Epithelial cell of esophagus (primary cell): Measurements from ENCODE around the gene PTPN14.

Experiments
- DNase-seq: peaks from one replicate; pipeline ENCODE4 v3.0.0; 2010; ENCODE audit warnings: low read depth
- H3K4me3 ChIP-seq: 2 replicates; pipeline ENCODE4 v1.5.1; 2011; ENCODE audit warnings: mild to moderate bottlenecking, low read length, control low read depth
- TF ChIP-seq, protein P1 (sequence below): IDR thresholded peaks from 2 replicates; pipeline ENCODE4 v1.5.1; 2011; ENCODE audit warnings: low read depth, mild to moderate bottlenecking, low read length, control low read depth, inconsistent platforms; ENCODE audit not compliant: insufficient read depth; ENCODE audit errors: missing control alignments

Gene PTPN14

GRCh38 chr1:214460304-214460916, 91.0 kb downstream of the PTPN14 start:
- H3K4me3 ChIP-seq: no peak overlapping the region
- TF ChIP-seq, protein P1, sequence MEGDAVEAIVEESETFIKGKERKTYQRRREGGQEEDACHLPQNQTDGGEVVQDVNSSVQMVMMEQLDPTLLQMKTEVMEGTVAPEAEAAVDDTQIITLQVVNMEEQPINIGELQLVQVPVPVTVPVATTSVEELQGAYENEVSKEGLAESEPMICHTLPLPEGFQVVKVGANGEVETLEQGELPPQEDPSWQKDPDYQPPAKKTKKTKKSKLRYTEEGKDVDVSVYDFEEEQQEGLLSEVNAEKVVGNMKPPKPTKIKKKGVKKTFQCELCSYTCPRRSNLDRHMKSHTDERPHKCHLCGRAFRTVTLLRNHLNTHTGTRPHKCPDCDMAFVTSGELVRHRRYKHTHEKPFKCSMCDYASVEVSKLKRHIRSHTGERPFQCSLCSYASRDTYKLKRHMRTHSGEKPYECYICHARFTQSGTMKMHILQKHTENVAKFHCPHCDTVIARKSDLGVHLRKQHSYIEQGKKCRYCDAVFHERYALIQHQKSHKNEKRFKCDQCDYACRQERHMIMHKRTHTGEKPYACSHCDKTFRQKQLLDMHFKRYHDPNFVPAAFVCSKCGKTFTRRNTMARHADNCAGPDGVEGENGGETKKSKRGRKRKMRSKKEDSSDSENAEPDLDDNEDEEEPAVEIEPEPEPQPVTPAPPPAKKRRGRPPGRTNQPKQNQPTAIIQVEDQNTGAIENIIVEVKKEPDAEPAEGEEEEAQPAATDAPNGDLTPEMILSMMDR: no peak
- no peak for DNase-seq

DNA sequence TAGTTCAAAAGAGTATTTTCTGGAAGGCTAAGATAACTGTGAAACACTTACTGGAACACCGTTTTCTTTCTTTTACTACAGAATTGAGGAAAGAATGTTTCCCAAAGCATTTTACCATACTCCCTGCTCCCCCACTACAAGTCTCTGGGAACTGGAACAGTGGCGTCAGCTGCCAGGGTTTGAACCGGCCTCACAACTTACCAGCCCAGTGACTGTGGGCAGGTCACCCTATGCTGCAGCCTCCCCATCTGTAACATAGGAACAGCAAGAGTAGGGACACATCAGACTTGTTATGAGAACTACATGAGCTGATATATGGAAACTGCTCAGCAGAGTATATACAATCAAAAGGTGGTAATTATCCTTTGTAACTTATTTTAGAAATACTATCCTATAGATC, 91.5 kb downstream of the PTPN14 start:
- H3K4me3 ChIP-seq: no peak overlapping the region
- TF ChIP-seq, protein P1: no peak
- DNase-seq: no peak

DNA sequence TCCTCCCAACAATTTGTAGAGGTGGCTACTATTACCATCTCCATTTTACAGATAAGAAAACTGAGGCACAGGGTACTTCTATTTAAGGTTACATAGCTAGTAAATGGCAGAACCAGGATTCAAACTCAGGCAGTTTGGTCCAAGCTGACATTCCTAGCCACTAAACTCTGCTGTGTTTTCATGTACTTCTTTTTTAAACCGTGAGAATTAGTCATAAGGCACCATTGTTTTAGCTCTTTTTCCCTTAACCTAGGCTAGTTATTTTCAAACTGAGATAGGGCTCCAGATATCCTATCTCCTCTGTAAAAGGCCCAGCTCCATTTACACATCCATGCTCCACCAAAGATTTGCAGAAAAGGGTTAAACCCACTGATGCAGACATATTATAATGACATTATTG, 92.9 kb downstream of the PTPN14 start:
- TF ChIP-seq, protein P1: no peak
- DNase-seq: no peak

DNA sequence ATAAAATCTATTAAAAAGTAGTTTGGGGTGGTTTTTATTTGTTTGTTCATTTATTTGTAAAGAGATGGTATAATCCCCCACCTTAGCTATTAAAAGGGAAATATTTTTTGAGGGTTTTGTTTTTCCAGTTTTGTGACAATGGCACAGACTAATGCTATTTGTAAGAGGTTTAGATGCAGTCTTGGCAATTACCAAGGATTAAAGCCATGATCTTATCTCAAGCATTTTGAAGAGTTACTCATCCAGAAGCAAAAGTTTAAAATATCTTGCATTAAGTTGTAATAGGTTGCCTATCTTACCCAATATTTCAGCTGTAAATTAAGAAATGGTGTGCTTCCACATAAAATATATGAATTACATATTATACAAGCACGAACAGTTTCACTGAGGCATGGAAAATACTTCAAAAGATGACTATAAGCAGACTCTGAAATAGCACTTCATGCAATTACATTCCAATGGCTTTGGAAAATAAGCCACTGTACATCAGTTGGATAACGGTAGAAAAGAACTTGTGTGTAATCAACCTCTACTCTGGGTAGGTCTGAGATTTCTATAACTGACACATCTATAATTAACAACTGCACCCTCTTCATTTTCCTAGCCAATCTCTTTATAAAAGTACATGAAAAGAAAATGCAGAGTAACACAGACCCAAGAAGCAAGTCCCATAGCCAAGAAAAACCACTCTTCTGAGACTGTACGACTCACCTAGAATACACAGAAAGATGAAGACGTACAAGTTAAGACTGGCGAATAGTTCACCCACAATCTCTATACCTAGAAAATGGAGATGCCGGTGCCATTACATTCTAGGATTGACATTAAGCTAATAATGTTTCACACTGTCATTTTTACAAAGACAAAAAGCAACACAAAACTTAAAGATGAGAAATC, 95.2 kb downstream of the PTPN14 start:
- peak; percentile 38 for DNase-seq

More for the DNA sequence above, 92.9 kb downstream of the PTPN14 start:
- H3K4me3 ChIP-seq: no peak overlapping the region

DNA sequence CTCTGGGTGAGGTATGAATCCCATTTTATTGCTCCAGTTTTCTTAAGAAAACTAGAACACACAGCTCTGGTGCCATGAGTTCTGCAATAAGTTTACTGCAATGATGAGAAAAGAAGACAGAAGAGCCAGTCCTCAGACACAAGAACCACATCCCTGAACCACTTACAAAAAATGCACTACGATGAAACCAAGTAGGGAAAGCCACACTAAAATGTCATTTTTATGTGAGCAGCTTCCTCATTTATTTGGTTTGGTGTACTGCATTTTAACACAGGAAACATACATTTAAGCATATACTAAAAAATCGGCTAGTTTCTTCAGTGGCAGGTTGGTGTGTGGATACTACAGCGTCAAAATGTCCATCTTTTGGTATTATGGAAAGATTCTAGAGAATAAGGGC, 95.9 kb downstream of the PTPN14 start:
- TF ChIP-seq, protein P1: no peak
- H3K4me3 ChIP-seq: no peak overlapping the region
- no peak for DNase-seq

More for the DNA sequence above, 95.2 kb downstream of the PTPN14 start:
- H3K4me3 ChIP-seq: no peak overlapping the region
- TF ChIP-seq, protein P1: no peak

DNA sequence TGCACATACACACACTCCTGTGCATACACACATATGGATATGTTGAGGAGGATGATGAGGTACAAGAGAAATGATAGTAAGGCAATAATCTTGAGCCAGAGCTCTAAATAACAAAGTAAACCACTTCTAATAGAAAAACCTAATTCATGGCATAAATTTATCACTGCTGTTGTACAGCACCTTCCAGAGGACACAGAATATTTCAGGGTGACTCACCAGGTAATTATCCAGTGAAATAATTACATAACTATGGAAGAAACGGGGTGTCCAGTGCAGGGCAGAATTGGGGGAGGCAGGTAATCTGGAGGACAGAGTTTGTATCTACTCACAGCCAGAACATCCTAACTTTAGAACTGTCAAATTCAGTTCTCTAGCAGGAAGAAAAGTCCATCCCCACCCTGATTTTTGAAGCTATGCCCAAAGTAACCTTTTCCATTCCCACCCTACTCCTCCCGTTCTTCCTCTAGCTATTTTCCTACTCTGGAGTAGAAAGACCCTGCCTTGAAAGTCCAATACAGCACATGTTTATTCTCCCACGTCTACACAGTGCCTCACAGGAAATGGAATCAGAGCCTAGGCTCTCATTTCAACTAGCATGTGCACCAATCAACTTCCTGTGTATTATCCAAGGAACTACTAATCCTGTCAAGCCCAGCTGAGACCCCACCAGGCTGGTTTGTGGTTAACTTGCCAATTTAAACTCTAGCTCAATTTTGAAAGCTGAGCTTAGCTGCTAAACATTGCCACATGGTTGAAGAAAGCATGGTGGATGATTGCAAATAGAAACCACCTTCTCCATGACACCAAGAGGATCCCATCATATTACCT, 96.6 kb downstream of the PTPN14 start:
- no peak overlapping the region for H3K4me3 ChIP-seq
- TF ChIP-seq, protein P1: no peak

More for the DNA sequence above, 96.6 kb downstream of the PTPN14 start:
- peak; percentile 58 for DNase-seq
